AG04450 (cell line): ENCODE data around the gene SIM2. TPM values are rescaled to one million over a fixed set of nuclear protein-coding genes. Genes with fewer than 3 reads are reported as not detected.
A peak's percentile ranks its signal among the peaks of the same experiment; 100 is the strongest.

Experiments used
- CTCF ChIA-PET: fragments of 300-600, 350-600 bp; formaldehyde crosslinking; extraction: SDS; loops from one replicate; lab custom pipeline; 2022; ENCODE audit warnings: antibody characterized with exemption, inconsistent platforms; lab: Charles Lee
- POLR2A ChIA-PET: fragments of 350-600 bp; formaldehyde crosslinking; extraction: SDS; loops from one replicate; lab custom pipeline; 2021; ENCODE audit warnings: antibody characterized with exemption, inconsistent platforms; lab: Yijun Ruan, JAX
- DNase-seq: peaks from one replicate; pipeline ENCODE4 v3.0.0-alpha.2; 2011; ENCODE audit warnings: low read depth, low spot score
- H3K27ac ChIP-seq: one replicate; pipeline ENCODE4 v1.5.1; 2012; ENCODE audit warnings: low read depth, low read length, control low read depth
- H3K27me3 ChIP-seq: one replicate; pipeline ENCODE4 v1.6.0; 2012; ENCODE audit warnings: low read length; ENCODE audit not compliant: control insufficient read depth, insufficient read depth
- H3K4me3 ChIP-seq: 2 replicates; pipeline ENCODE4 v1.5.1; 2011; ENCODE audit warnings: mild to moderate bottlenecking, low read depth, low read length, control low read depth
- H3K9me3 ChIP-seq: 2 replicates; pipeline ENCODE4 v1.5.1; 2012; ENCODE audit warnings: low read length; ENCODE audit not compliant: control insufficient read depth, insufficient read depth
- polyA plus RNA-seq: library from polyadenylated mRNA; depleted of rRNA; stranded (reverse); fragments of >200 nt; gene quantifications from 2 replicates; pipeline ENCODE4 v1.2.3, GENCODE V29; 2011
- TF ChIP-seq, protein P1 (sequence below): IDR thresholded peaks from 2 replicates; pipeline ENCODE4 v1.5.1; 2011; ENCODE audit warnings: low read depth, low read length, control low read depth, inconsistent platforms

Gene SIM2
- polyA plus RNA-seq, 1 experiment = 0.46 TPM

DNA sequence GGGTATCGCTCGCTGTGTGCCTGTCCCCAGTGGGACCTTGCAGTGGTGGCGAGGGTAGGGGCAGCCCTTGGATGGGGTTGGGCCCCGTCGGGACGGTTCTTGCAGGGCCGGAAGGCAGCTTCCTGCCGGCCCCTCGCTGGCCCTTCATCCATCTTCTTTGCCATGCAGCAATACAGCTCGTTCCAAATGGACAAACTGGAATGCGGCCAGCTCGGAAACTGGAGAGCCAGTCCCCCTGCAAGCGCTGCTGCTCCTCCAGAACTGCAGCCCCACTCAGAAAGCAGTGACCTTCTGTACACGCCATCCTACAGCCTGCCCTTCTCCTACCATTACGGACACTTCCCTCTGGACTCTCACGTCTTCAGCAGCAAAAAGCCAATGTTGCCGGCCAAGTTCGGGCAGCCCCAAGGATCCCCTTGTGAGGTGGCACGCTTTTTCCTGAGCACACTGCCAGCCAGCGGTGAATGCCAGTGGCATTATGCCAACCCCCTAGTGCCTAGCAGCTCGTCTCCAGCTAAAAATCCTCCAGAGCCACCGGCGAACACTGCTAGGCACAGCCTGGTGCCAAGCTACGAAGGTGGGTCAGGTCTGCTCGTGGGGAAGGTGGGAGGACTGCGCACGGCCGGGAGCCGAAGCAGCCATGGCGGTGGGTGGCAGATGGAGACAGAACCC, 45.8 kb downstream of the SIM2 start:
- Histone ChIP-seq H3K27me3 (peaks cover 20% of the 10 kb centered on the region), H3K4me3 (no peak overlapping the region), H3K27ac (no peak overlapping the region), H3K9me3 (no peaks in the 10 kb centered on the region)
- CTCF ChIA-PET = interaction anchor here (1.0 kb wide), 1 partner anchor 8 kb away, joined by 4 read pairs; no protein-coding TSS in a partner anchor
- DNase-seq = no peak
- TF ChIP-seq, protein P1, sequence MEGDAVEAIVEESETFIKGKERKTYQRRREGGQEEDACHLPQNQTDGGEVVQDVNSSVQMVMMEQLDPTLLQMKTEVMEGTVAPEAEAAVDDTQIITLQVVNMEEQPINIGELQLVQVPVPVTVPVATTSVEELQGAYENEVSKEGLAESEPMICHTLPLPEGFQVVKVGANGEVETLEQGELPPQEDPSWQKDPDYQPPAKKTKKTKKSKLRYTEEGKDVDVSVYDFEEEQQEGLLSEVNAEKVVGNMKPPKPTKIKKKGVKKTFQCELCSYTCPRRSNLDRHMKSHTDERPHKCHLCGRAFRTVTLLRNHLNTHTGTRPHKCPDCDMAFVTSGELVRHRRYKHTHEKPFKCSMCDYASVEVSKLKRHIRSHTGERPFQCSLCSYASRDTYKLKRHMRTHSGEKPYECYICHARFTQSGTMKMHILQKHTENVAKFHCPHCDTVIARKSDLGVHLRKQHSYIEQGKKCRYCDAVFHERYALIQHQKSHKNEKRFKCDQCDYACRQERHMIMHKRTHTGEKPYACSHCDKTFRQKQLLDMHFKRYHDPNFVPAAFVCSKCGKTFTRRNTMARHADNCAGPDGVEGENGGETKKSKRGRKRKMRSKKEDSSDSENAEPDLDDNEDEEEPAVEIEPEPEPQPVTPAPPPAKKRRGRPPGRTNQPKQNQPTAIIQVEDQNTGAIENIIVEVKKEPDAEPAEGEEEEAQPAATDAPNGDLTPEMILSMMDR = no peak
- POLR2A ChIA-PET = interaction anchor here (0.8 kb wide), 1 partner anchor 111 kb away, joined by 3 read pairs; no protein-coding TSS in a partner anchor

DNA sequence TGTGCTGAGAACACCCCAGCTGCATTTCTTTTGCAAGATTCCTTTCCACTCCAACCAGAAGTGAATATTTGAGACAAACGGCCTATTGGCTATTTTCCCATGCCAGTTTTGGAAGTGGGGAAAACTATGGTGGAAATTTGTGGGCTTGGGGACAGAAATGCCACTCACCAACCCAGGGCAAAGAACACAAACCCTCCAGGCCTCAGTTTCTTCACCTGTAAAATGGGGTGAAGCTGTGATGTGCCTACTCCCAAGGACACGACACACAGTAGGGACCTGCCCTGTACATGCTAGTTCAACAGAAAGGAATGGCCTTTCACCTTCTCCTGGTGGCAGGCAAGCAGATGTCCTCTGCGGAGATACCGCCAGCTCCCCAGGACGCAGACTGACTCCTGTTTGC, 46.5 kb downstream of the SIM2 start:
- TF ChIP-seq, protein P1 = no peak
- POLR2A ChIA-PET = interaction anchor here (0.8 kb wide), 1 partner anchor 111 kb away, joined by 3 read pairs; no protein-coding TSS in a partner anchor
- Histone ChIP-seq H3K27me3 (peaks cover 15% of the 10 kb centered on the region), H3K4me3 (no peak overlapping the region), H3K9me3 (no peaks in the 10 kb centered on the region), H3K27ac (no peak overlapping the region)
- no peak for DNase-seq
- CTCF ChIA-PET = interaction anchor here (1.0 kb wide), 1 partner anchor 9 kb away, joined by 4 read pairs; no protein-coding TSS in a partner anchor

DNA sequence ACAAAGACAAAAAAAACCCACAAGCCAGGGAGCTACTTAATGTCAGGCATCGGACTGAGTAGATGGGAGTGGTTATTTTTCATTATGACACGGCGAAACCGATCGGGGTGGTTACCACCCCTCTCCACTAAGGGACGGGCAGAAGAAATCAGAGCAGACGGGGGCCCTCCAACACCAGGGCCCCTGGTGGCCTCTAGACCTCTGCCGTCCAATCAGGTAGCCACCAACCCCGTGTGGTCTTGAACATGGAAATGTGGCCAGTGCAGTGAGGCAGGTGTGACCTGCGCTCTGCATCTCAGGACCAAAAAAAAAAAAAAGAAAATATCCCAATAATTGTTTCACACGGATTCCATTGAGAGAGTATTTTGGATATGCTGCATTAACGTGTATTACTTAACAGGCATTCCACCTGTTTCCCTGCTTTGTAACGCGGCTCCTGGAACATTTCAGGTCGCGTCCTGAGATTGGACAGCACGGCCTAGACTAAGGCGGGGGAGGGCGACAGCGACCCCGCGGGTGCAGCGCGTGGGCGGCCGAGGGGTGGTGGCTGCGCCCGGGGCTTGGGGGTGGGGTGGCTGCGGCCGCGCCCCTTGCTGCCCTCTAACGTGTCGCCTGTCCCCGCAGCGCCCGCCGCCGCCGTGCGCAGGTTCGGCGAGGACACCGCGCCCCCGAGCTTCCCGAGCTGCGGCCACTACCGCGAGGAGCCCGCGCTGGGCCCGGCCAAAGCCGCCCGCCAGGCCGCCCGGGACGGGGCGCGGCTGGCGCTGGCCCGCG, 48.3 kb downstream of the SIM2 start:
- TF ChIP-seq, protein P1 = no peak
- ChIA-PET CTCF (interaction anchor here (0.6 to 4.3 kb wide), 15 partner anchors 9 to 329 kb away, joined by 3 to 30 read pairs (median 3); no protein-coding TSS in a partner anchor), POLR2A (no interaction called here)
- peaks cover 8% of the 10 kb centered on the region for H3K27me3 ChIP-seq
- peak overlapping the region; percentile 52 for H3K4me3 ChIP-seq
- H3K27ac ChIP-seq = no peak overlapping the region
- no peaks in the 10 kb centered on the region; the same call in 1 of the 2 replicates for H3K9me3 ChIP-seq
- DNase-seq = no peak

DNA sequence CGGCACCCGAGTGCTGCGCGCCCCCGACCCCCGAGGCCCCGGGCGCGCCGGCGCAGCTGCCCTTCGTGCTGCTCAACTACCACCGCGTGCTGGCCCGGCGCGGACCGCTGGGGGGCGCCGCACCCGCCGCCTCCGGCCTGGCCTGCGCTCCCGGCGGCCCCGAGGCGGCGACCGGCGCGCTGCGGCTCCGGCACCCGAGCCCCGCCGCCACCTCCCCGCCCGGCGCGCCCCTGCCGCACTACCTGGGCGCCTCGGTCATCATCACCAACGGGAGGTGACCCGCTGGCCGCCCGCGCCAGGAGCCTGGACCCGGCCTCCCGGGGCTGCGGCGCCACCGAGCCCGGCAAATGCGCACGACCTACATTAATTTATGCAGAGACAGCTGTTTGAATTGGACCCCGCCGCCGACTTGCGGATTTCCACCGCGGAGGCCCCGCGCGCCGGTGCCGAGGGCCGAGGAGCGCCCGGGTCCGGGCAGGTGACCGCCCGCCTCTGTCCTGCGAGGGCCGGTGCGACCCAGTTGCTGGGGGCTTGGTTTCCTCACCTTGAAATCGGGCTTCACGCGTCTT, 49.0 kb downstream of the SIM2 start:
- DNase-seq = no peak
- CTCF ChIA-PET = interaction anchor here (0.6 to 4.3 kb wide), 11 partner anchors 9 to 330 kb away, joined by 3 to 30 read pairs (median 4); no protein-coding TSS in a partner anchor
- POLR2A ChIA-PET = no interaction called here
- H3K27ac ChIP-seq = no peak overlapping the region
- H3K4me3 ChIP-seq = peak overlapping the region; percentile 52
- H3K9me3 ChIP-seq = no peaks in the 10 kb centered on the region; the same call in 1 of the 2 replicates
- TF ChIP-seq, protein P1 = peak; percentile 25
- H3K27me3 ChIP-seq = peaks cover 8% of the 10 kb centered on the region
